T-helper 2 cell treated with Interferon-gamma antibody and Interleukin-4, amounts not matched to agents 100 ng/mL and 5 ng/mL, for 36 hours (primary cell): ENCODE data around the gene HM13. TPM values are rescaled to one million over a fixed set of nuclear protein-coding genes. Genes with fewer than 3 reads are reported as not detected.
"Not testable (repeated sequence)": the region's sequence is repeated elsewhere in the genome, so short reads cannot be mapped to it uniquely, and the experiment has no call there.

Experiments used
- intact Hi-C: fragments of 100-400 bp; cut with micrococcal nuclease; formaldehyde crosslinking; loops from one replicate; pipeline ENCODE4 v1.15.1; 2023
- total RNA-seq: library from RNA; stranded (reverse); gene quantifications from 2 replicates; pipeline ENCODE4 v1.2.3, GENCODE V29; 2022

HM13 gene
- total RNA-seq, 1 donor from 2014 or later, result 189 TPM

GRCh38 chr20:31566319-31566657 lies 52.0 kb downstream of the HM13 start:
- intact Hi-C loops, result no loop called here

- intact Hi-C loops, result no loop called here
Observed at GRCh38 chr20:31566658-31567379, 52.6 kb downstream of the HM13 start.

- intact Hi-C loops, result no loop called here
Observed at GRCh38 chr20:31567380-31567720, 53.1 kb downstream of the HM13 start.

GRCh38 chr20:31568041-31568731 lies 53.9 kb downstream of the HM13 start:
- intact Hi-C loops, result no loop called here

- intact Hi-C loops, result loop anchor here (1.0 kb wide), 1 partner anchor 45 kb away; no protein-coding TSS in a partner anchor
Observed at GRCh38 chr20:31568773-31569162, 54.5 kb downstream of the HM13 start.

- intact Hi-C loops, result loop anchor here (1.0 kb wide), 1 partner anchor 44 kb away; no protein-coding TSS in a partner anchor
Observed at GRCh38 chr20:31569163-31570020, 55.1 kb downstream of the HM13 start.

- intact Hi-C loops, result no loop called here
Observed at GRCh38 chr20:31570021-31570463, 55.8 kb downstream of the HM13 start.

- intact Hi-C loops, result no loop called here
Observed at GRCh38 chr20:31570735-31571617, 56.7 kb downstream of the HM13 start.

GRCh38 chr20:31572042-31572700 lies 57.9 kb downstream of the HM13 start:
- intact Hi-C loops, result loop anchor here (2.0 kb wide), 1 partner anchor 151 kb away; the partner anchor contains the start of gene BCL2L1

GRCh38 chr20:31572701-31573554 lies 58.7 kb downstream of the HM13 start:
- intact Hi-C loops, result loop anchor here (1.0 to 2.0 kb wide), 3 partner anchors 32 to 150 kb away; partner anchors contain the start of genes BCL2L1 and ID1

- intact Hi-C loops, result loop anchor here (1.0 to 2.0 kb wide), 3 partner anchors 32 to 149 kb away; partner anchors contain the start of genes BCL2L1 and ID1
Observed at GRCh38 chr20:31573555-31574321, 59.5 kb downstream of the HM13 start.

- intact Hi-C loops, result not testable (repeated sequence)
Observed at GRCh38 chr20:31574986-31575385, 60.7 kb downstream of the HM13 start.

GRCh38 chr20:31576751-31577150 lies 62.5 kb downstream of the HM13 start:
- intact Hi-C loops, result no loop called here

GRCh38 chr20:31577194-31577593 lies 63.0 kb downstream of the HM13 start:
- intact Hi-C loops, result no loop called here

GRCh38 chr20:31578448-31579138 lies 64.4 kb downstream of the HM13 start:
- intact Hi-C loops, result no loop called here

- intact Hi-C loops, result no loop called here
Observed at GRCh38 chr20:31579245-31579644, 65.0 kb downstream of the HM13 start.

GRCh38 chr20:31579941-31580651 lies 65.9 kb downstream of the HM13 start:
- intact Hi-C loops, result not testable (repeated sequence)
